HG03159 (cell line): ENCODE results near the gene NPIPB8.
"Not testable (repeated sequence)": the region's sequence is repeated elsewhere in the genome, so short reads cannot be mapped to it uniquely, and the experiment has no call there.

Experiments
- ATAC-seq: cut with Tn5 transposase; IDR thresholded peaks from one replicate; pipeline ENCODE4 v1.9.1; 2021; ENCODE audit warnings: mild to moderate bottlenecking, moderate library complexity; ENCODE audit not compliant: unreplicated experiment

Gene NPIPB8

DNA sequence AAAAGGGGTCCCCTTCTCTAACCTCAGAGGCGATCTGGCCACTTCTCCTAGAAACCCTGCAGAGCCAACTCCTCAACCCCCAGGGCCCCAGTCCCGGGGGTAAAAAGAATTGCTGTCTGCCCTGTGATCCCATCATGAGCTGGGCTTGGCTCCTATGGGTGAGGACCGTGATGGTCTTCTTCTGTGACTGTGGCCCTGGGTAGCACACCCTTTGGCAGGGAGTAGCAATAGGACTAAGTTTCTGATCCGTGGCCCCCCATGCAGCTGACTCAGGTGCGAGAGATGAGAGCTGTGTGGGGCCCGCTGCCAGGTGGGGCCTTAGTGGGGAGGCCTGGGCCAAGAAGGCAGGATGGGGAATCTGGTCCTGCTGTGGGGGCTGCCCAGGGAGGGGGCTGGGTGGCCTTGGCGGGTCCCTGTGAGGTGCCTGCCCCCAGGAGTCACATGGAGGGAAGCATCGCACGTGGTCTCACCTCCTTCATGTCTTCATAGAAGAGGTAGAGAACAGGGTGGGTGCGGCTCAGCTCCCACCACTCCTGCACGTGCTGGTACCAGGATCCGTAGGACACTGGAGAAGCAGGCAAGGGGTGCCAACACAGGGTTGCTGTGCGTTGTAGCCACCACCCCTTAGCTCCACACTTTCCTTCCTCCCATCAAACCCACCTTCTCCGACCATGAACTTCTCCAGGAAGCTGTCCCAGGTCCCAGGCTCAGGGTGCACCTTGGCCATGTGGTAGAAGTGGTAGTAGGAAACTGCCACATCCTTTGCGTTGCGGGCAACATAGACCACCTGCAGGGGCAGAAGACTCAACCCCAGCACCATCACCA lies 31.4 kb upstream of the NPIPB8 start:
- ATAC-seq: no peak

DNA sequence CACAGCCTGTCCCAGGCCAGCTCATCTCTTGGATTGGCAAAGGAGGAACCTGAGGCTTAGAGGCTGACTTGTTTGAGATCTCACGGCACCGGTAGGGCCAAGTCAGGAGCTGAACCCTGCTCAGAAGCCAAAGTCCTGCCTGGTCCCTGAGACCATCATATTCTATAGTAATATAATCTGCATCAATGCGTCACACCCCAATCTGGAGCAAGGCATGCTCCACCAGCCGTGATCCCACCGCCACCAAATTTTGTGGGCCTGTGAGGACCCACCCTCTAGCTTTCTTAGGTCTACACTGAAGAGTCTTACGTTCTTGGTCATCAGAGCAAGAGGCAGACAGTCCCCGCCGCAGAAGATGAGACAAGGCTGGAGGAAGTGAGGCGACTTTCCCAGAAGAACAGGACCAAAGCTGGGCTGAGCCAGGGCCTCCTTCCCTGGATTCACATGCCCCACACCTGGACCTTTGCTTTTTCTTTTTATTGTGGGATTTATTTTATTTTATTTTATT lies 30.7 kb upstream of the NPIPB8 start:
- ATAC-seq: no peak

DNA sequence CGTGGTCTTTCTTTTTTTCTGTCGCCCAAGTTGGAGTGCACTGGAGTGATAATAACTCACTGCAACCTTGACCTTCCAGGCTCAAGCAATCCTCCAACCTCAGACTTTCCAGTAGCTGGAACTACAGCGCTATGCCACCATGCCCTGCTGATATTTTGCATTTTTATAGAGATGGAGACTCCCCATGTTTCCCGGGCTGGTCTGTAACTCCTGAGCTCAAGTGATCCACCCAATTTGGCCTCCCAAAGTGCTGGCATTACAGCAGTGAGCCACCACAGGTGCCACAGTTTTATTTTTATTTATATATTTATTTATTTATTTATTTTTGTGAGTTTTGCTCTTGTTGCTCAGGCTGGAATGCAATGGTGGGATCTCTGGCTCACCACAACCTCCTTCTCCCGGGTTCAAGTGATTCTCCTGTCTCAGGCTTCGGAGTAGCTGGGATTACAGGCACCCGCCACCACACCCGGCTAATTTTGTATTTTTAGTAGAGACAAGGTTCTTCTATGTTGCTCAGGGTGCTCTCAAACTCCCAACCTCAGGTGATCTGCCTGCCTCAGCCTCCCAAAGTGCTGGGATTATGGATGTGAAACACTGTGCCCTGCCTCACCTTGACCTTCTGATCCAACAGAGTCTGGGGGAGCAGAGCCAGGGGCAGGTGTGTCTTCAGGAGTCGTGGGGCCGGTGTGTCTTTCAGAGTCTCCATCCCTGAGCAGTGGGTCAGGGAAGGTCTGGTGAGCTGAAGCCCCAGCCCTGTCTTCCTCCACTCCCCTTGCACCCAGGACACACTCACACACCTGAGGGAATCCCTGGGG lies 30.0 kb upstream of the NPIPB8 start:
- ATAC-seq: not testable (repeated sequence)

DNA sequence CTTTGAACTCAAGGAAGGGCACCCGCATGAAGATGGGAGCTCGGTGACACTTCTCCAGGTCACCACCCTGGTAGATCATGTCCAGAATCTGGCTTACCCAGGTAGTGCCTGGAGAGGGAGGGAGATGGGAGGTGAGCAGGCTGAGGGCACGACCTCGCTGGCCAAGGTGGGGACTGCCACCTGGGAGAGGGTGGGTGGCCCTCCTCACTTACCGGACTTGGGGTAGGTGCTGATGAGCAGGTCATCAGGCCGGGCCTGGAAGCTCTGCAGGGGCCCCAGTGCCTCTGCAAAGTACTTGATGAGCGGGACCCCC lies 29.4 kb upstream of the NPIPB8 start:
- not testable (repeated sequence) for ATAC-seq

DNA sequence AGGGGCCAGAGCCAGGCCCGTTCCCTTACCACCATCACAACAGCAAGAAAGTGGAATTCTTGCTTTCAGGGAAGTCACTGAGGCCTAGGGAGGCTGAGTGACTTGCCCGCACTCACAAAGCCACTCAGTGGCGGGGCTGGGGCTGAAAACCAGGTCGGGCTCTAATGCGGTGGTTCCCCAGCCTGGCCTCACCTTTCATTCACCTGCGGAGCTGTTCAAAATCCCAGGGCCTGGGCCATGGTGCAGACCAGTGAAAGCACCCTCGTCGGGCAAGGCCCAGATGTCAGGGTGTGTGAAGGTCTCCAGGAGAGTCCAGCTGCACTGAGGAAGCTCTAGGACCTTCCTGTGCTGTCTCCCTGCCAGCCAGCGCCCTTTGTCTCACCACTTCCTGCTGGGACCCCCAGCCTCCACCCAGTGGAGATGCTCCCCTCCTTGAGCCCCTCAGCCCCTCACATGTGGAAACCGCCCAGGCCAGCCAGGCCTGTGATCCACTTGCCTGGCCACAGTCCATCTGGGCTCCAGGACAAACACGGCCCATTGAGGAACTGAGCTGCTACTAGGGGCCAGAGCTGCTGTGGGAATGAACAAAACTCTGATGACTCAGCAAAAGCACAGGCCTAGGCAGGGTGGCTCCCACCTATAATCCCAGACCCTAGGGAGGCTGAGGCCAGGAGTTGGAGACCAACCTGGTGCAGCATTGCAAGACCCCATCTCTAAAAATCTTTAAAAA lies 28.8 kb upstream of the NPIPB8 start:
- not testable (repeated sequence) for ATAC-seq

DNA sequence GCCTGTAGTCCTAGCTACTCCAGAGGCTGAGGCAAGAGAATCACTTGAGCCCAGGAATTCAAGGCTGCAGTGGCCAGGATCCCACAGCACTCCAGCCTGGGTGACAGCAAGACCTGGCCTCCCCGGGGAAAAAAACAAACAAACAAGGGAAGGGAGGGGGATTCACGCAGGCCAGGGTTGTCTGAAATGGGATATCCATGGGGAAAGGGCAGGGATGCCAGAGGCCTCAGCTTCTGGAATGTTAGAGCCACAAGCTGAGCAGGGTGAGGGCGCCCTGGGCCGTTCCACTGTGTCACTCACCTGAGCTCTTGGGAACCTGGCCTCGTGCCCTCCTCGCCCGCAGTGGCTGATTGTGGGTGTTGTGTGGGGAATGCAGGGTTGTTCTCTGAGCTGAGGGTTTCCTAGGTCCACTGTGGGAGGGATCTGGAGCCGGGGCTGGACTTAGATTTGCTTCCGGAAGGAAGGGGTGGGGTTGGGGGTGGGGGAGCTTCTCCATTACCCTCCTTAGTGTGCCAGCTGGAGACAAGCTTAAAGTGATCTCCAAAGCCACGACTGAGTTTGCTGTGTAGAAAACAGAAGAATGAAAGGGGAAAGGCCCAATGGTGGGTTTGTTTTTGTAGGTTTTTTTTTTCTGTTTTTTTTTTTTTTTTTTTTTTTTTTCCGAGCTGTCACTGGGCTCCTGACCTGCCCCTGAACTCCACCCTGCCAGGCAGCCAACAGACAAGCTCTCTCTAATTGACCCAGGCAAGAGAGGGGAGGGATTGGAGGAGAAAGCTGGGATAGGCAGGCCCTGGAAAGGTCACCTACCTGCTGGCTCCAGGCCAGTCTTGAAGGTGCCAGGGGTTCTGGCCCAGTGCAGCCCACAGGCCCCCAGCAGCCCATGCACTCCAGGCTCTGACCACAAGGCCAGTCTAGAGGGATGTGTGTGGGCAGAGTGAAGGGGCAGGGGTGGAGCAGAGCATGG lies 28.0 kb upstream of the NPIPB8 start, which contains the start of gene SULT1A1:
SULT1A1 (minus strand) TSS at position 414 of the 964 bp plus-strand sequence. CDS start 1,189 bp downstream, outside the sequence.
- ATAC-seq: no peak

DNA sequence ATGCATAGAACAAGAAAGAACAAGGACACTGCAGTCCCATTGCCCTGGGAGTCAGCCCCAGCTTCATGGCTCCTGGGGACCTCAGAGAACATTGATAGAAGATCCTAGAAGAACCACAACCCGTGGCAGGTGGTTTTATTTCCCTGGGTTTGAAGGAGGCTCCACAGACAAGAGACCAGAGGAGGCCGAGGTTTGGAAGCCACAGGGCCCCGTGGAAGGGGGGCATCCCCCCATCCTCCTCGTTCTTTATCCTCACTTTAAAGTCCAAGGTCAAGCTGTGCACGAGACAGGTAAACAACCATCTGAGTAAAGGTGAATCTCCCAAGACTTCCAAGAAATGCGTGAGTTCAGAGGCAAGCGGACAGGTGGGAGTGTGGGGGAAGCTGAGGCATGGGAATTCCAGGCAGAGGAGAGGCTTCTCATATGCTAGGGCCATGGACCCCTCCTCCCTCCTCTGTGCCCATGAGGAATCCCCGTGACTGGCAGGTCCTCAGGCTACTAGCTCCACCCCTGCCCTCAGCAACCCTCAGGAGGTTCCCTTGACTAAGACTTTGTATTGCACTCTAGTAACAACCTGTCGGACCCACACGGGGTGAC lies 27.2 kb upstream of the NPIPB8 start:
- ATAC-seq: no peak

DNA sequence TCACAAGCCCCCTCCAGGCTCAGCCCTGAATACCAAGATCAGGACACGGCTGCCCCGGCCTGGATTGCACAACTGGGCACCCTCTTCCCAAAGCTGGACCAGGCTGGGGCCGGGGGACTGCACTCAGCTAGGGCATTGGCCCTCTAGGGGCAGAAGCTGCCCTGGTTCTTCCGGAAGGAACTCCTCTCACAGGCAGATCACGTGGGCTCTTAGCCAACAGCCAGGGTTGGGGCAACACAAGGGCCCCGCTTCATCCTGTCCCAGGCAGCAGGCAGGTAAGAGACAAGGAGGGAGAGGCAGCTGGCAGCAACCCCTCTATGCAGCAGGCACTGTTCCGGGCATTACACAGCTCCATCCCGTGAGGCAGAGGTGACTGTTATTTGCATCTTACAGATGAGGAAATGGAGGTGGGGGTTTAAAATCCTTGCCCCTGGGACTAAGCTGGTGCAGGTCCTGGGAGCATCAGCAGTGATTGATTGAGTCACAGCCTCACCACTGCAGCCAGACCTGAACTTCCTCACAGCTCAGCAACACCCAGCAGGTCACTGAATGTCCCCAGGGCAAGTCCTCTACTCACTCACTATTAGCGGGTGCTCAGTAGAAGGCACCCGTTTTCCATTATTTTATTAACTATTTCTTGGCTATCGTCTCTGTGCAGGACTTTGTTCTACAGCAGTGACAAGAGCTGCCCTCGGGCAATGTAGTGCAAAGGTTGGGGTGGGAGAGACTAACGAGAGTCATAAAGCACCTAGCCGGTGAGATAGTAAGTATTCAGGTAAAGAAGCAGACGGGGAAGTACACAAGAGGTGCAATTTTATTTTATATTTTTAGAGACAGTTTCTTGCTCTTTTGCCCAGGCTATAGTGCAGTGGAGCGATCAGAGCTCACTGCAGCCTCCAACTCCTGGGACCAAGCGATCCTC lies 25.2 kb upstream of the NPIPB8 start:
- ATAC-seq: not testable (repeated sequence)

DNA sequence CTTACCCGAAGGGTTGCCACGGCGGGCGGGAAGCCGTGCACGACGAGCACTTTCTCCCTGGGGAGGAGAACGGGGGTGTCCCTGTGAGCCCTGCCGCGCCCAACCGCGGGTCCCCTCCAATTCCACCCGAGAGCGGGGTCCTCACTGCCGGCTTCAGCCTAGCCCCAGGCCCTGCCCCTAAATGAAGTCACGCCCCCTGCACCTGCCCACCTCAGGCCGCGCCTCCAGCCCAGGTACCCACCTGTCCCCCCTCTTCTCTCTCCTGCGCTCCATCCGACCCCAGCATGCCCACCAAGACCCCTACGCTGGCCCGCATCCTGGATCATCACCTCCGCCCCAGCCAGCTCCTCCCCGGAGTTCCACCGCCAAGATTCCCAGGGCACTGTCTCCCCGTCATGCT lies 24.0 kb upstream of the NPIPB8 start:
- not testable (repeated sequence) for ATAC-seq

DNA sequence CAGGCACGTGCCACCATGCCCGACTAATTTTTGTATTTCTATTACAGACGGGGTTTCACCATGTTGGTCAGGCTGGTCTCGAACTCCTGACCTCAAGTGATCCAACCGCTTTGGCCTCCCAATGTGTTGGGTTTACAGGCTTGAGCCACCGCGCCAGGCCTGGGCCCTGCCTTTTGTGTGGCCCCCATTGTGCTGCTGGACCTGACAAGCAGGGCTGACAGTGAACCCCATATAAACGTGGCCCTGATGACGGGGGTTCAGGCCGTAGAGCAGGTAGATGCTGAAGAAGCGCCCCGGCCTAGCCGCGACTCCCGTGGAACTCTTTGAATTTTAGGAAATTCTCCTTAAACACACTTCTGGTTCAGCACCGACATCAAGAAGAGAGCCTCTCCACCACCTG lies 23.3 kb upstream of the NPIPB8 start:
- ATAC-seq: not testable (repeated sequence)

DNA sequence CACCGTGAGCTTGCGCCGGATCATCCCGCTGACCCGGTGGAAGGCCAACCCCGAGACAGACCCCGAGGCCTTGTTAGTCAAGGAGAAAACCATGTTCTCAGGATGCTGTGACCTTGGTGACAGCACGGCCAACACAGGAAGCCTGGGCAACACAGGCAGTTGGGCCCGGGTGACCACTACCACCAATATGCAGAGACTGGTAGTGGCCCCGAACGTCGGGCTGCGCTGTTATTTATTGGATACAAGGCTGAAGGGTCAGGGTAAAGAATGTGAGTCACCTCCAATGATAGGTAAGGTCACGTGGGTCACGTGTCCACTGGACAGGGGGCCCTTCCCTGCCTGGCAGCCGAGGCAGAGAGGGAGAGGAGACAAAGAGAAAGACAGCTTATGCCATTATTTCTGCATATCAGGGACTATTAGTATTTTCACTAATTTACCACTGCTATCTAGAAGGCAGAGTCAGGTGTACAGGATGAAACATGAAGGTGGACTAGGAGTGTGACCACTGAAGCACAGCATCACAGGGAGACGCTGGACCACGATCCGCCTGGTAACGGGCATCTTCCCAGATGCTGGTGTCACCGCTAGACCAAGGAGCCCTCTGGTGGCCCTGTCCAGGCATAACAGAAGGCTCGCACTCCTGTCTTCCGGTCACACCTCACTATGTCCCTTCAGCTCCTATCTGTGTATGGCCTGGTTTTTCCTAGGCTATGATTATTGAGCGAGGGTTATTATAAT lies 22.2 kb upstream of the NPIPB8 start:
- ATAC-seq: not testable (repeated sequence)

DNA sequence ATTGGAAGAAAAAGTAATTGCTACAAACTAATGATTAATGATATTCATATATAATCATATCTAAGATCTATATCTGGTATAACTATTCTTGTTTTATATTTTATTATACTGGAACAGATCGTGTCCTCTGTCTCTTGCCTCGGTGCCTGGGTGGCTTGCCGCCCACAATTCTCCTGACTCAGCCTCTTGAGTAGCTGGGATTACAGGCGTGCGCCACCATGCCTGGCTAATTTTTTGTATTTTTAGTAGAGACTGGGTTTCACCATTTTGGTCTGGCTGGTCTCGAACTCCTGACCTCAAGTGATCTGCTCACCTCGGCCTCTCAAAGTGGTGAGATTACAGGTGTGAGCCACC lies 21.7 kb upstream of the NPIPB8 start:
- not testable (repeated sequence) for ATAC-seq

DNA sequence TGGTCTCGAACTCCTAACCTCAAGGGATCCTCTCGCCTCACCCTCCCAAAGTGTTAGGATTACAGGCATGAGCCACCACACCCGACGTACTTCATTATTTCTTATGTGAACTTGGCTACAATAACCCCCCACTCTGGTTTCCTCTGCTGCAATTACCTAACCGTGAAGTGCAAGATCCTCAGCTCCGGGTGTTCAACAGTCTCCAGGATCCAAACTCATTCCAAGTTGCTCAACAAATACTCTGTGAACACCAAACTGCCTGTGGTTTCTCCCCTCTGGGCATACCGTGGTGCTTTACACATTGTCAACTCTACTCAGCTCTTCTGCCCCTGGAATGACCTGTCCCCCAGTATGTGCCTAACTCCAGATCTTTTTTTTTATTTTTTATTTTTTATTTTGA lies 21.2 kb upstream of the NPIPB8 start:
- no peak for ATAC-seq

DNA sequence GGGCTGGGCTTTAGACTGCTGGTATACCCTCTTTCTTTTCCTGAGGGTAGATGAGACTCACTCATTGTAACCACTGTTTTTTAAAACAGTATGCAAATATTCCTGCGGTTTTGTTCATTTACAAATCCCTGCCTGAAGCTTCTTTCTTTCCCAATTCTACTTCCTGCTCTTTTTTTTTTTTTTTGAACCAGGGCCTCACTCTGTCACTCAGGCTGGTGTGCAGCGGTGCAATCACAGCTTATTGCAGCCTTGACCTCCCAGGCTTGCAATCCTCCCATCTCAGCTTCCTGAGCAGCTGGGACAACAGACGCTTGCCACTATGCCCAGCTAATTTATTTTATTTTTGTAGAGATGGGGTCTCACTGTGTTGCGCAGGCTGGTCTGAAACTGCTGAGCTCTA lies 20.0 kb upstream of the NPIPB8 start:
- ATAC-seq: no peak

DNA sequence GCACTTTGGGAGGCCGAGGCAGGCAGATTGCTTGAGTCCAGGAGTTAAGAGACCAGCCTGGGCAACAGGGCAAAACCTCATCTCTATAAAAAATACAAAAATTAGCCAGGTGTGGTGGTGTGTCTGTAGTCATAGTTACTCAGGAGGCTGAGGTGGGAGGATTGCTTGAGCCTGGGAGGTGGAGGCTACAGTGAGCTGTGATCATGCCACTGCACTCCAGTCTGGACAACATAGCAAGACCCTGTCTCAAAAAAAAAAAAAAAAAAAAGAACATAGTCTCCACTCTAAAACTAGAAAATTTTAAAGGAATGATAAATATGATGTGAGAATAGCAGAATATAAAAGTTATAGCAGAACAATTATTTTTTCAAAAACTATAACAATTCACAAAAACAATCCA lies 17.5 kb upstream of the NPIPB8 start:
- ATAC-seq: not testable (repeated sequence)

DNA sequence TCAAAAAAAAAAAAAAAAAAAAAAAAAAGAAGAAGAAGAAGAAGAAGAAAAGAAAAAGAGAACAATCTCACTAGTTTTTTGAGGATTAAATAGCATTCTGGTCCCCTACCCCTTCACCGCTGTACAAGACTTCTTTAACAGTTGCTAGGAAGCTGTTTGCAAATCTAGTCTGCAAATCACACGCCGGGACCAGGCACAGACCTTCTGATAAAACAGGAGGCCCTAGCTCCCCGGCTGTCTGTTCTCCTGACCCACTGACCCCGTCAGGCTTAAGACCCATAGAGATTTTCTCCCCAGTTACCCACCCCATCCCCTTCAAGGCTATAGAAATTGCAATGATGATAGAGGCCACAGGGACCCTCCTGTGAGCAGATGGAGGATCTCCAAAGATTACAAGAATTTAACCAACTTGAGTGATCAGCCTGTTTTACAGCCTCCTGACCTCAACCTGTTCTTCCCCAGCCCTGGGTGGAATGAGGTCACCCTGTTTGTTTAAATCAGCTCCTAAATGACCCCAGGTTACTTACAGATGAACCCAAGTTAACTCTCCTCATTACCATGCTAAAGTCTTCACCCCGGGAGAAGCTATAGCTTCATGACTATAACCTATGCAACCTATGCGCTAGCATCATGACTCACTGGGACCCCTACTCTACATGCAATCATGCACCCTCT lies 16.2 kb upstream of the NPIPB8 start:
- no peak for ATAC-seq

DNA sequence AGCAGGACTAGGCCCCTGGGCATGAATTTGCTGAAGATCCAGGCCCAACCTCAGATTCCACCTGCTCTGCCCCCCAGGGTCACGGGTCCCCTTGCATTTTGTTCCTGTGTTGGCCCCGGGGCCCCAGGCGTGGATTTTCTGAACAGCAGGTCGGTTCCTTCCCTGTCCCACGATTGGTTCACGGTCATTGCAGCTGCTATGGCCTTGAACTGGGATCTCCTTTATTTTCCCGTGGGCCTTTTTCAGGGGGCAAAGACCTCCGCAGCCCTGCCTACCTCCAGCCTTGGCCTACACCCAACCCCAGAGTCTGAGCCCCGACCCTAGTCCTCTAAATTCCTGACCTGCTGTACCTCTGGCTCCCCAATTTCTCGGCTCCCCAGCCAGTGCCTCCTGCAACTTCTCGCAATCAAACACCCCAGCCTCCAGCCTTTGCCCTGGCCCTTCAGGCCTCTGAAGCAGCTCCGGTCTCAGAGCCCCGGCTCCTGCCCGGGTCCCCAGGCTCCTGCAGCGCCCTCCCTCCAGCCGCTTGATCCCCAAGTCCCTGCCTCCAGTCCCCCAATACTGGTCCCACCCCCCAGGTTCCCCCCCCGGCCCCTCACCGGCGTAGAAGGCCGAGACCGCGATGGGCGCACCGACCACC lies 15.2 kb upstream of the NPIPB8 start:
- not testable (repeated sequence) for ATAC-seq
